ENCODE measurements around the gene PTPRG. TPM values are rescaled to one million over a fixed set of nuclear protein-coding genes. Genes with fewer than 3 reads are reported as not detected.

The PTPRG gene
- total RNA-seq, 1 donor from 2014 or later: 39.6 TPM

- Histone ChIP-seq H2AFZ (ENCODE audit: low read depth, low read length) (no peak overlapping the region), H3K4me3 (ENCODE audit: insufficient read depth, low read depth, low read length) (no peak overlapping the region), H3K9me3 (ENCODE audit: insufficient read depth, low read depth, low read length) (no peaks in the 10 kb centered on the region), H3K36me3 (ENCODE audit: insufficient read depth, low read length) (no peaks in the 10 kb centered on the region), H3K4me2 (ENCODE audit: low read length) (no peak overlapping the region), H3K9ac (ENCODE audit: low read length) (no peak overlapping the region), H3K27me3 (ENCODE audit: insufficient read depth, low read length) (no peaks in the 10 kb centered on the region), H3K27ac (ENCODE audit: low read depth, low read length) (no peak overlapping the region), H3K79me2 (ENCODE audit: insufficient read depth, low read length) (no peaks in the 10 kb centered on the region), H4K20me1 (ENCODE audit: insufficient read depth, low read length) (peaks cover 18% of the 10 kb centered on the region), H3K4me1 (ENCODE audit: insufficient read depth, low read length) (no peaks in the 10 kb centered on the region)
- peaks cover 3% of the 10 kb centered on the region for H3K4me1 Mint-ChIP-seq (ENCODE audit: low read depth, unreplicated experiment)
- FAIRE-seq (no peak), DNase-seq (ENCODE audit: low read depth) (no peak)
- no peak overlapping the region for H3K27ac Mint-ChIP-seq (ENCODE audit: unreplicated experiment)
- H3K4me3 Mint-ChIP-seq (ENCODE audit: unreplicated experiment): no peak overlapping the region
- no peaks in the 10 kb centered on the region for H3K9me3 Mint-ChIP-seq (ENCODE audit: unreplicated experiment)
- H3K36me3 Mint-ChIP-seq (ENCODE audit: low read depth, unreplicated experiment): no peaks in the 10 kb centered on the region
- H3K27me3 Mint-ChIP-seq (ENCODE audit: low read depth, unreplicated experiment): no peaks in the 10 kb centered on the region
- TF ChIP-seq CTCF (IDR thresholded peaks at IDR 0.05; ENCODE audit: insufficient read depth, low read depth, low read length) (no peak), EZH2 (IDR thresholded peaks at IDR 0.05; ENCODE audit: insufficient read depth, low read length) (no peak)
Observed at GRCh38 chr3:61829722-61830350, 268.5 kb downstream of the PTPRG start.

GRCh38 chr3:61831973-61832372, 270.6 kb downstream of the PTPRG start:
- H3K27ac Mint-ChIP-seq (ENCODE audit: unreplicated experiment): no peak overlapping the region
- H3K27me3 ChIP-seq (ENCODE audit: insufficient read depth, low read length): no peaks in the 10 kb centered on the region
- H3K9ac ChIP-seq (ENCODE audit: low read length): no peak overlapping the region
- no peaks in the 10 kb centered on the region for H3K27me3 Mint-ChIP-seq (ENCODE audit: low read depth, unreplicated experiment)
- H3K9me3 ChIP-seq (ENCODE audit: insufficient read depth, low read depth, low read length): no peaks in the 10 kb centered on the region
- no peak overlapping the region for H2AFZ ChIP-seq (ENCODE audit: low read depth, low read length)
- FAIRE-seq: no peak
- no peak for DNase-seq (ENCODE audit: low read depth)
- H4K20me1 ChIP-seq (ENCODE audit: insufficient read depth, low read length): peaks cover 19% of the 10 kb centered on the region
- no peak overlapping the region for H3K4me3 ChIP-seq (ENCODE audit: insufficient read depth, low read depth, low read length)
- no peak overlapping the region for H3K4me3 Mint-ChIP-seq (ENCODE audit: unreplicated experiment)
- peaks cover 5% of the 10 kb centered on the region for H3K4me1 Mint-ChIP-seq (ENCODE audit: low read depth, unreplicated experiment)
- no peaks in the 10 kb centered on the region for H3K36me3 ChIP-seq (ENCODE audit: insufficient read depth, low read length)
- no peak overlapping the region for H3K4me2 ChIP-seq (ENCODE audit: low read length)
- no peaks in the 10 kb centered on the region for H3K79me2 ChIP-seq (ENCODE audit: insufficient read depth, low read length)
- no peaks in the 10 kb centered on the region for H3K36me3 Mint-ChIP-seq (ENCODE audit: low read depth, unreplicated experiment)
- no peak overlapping the region for H3K27ac ChIP-seq (ENCODE audit: low read depth, low read length)
- no peak for TF ChIP-seq EZH2 (IDR thresholded peaks at IDR 0.05; ENCODE audit: insufficient read depth, low read length)
- no peak for TF ChIP-seq CTCF (IDR thresholded peaks at IDR 0.05; ENCODE audit: insufficient read depth, low read depth, low read length)
- no peaks in the 10 kb centered on the region for H3K9me3 Mint-ChIP-seq (ENCODE audit: unreplicated experiment)
- H3K4me1 ChIP-seq (ENCODE audit: insufficient read depth, low read length): no peaks in the 10 kb centered on the region
